GM18505 (cell line): ENCODE measurements around the gene GABRB3.

Source experiments
- ATAC-seq: cut with Tn5 transposase; IDR thresholded peaks from one replicate; pipeline ENCODE4 v1.9.1; 2021; ENCODE audit not compliant: unreplicated experiment
- POLR2A ChIP-seq: IDR thresholded peaks from 4 replicates; pipeline ENCODE4 v1.6.1; 2011; ENCODE audit warnings: borderline replicate concordance; ENCODE audit not compliant: insufficient read depth, insufficient read length; ENCODE audit errors: extremely low read depth

Gene GABRB3

GRCh38 chr15:26516102-26516980 lies 256.5 kb downstream of the GABRB3 start:
- ATAC-seq = no peak
- TF ChIP-seq POLR2A = no peak

DNA sequence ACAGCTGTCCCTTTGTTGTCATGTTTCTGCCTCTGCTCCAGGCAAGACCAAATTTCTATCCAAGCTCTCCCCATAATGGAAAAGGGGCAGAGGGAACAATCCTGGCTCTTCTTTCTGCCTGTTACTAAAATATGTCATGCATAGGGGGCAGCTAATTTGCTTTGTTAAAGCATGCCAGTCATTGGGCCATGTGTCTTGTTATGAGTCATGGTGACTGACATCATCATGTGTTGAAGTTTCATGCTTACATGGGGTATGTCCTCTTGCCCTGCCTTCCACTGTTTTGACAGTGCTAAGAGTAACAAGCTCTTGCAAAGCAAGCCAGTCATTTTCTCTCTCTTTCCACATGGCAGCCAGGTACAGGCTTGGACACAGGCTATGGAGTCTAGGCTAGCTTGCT lies 268.9 kb downstream of the GABRB3 start:
- TF ChIP-seq POLR2A = no peak
- no peak for ATAC-seq
